Renal pelvis (tissue), 12 donors: ENCODE data around the gene DMRTC1. TPM values are rescaled to one million over a fixed set of nuclear protein-coding genes. Genes with fewer than 3 reads are reported as not detected.
"Not testable (repeated sequence)": the region's sequence is repeated elsewhere in the genome, so short reads cannot be mapped to it uniquely, and the experiment has no call there.

Experiments used
- DNase-seq: peaks from one replicate; pipeline ENCODE4 v3.0.0-alpha.2; 2013
- long read RNA-seq, 16 experiments: transcript quantifications; one replicate each; lab custom pipeline, GENCODE V29; 2026
- polyA plus RNA-seq, 3 donors: library from polyadenylated mRNA; unstranded; fragments of 120-200 nt; gene quantifications; one replicate each; pipeline ENCODE4 v1.2.1, GENCODE V29; 2013; ENCODE audit not compliant: insufficient read length in 3 of 3

Gene DMRTC1
- 1 to 10 TPM in 1 of 3 donors, under 1 TPM in 2; 0.36 to 1.1 (median 0.55) TPM for polyA plus RNA-seq
- long read RNA-seq, donor 1, result 0 reads
- long read RNA-seq, donor 2, result 0 reads
- long read RNA-seq, donor 3, result 0 reads
- long read RNA-seq, donor 4, result 0 reads
- long read RNA-seq, donor 5, result 0 reads
- long read RNA-seq, donor 6, result 0 reads
- long read RNA-seq, donor 7, partial matches to known transcripts, result 0 of 1 reads
- long read RNA-seq, donor 7, other reads (novel, unspliced or antisense), result 0 of 1 reads
- long read RNA-seq, donor 8, result 0 reads
- long read RNA-seq, donor 9, result 0 reads
- long read RNA-seq, donor 10, result 0 reads
- long read RNA-seq, donor 11, partial matches to known transcripts, result 0 of 1 reads
- long read RNA-seq, donor 11, other reads (novel, unspliced or antisense), result 0 of 1 reads
- long read RNA-seq, donor 12, partial matches to known transcripts, result 0 of 1 reads
- long read RNA-seq, donor 12, other reads (novel, unspliced or antisense), result 0 of 1 reads
- long read RNA-seq, donor 13, result 0 reads
- long read RNA-seq, donor 14, result 0 reads
- long read RNA-seq, donor 15, result 0 reads
- long read RNA-seq, donor 16, result 0 reads

DNA sequence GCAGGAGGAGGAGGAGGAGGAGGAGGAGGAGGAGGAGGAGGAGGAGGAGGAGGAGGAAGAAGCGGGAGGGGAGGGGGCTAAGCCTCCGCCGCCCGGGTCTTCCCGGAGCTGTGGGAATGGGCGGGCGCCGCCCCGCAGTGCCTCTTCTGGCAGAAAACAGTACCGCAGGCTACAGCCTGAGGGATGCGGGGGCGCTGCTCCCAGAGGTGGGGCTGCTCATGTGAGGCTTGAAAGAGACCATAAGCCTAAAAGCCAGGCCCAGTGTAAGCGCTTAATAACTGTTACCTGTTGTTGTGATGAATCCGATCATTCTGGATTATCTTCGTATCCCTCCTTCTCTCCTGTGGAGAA, at the start of gene DMRTC1:
Gene DMRTC1 (minus strand): TSS at position 19 of the 351 bp plus-strand sequence. CDS start 68,143 bp downstream, outside the sequence.
- DNase-seq, result not testable (repeated sequence)

DNA sequence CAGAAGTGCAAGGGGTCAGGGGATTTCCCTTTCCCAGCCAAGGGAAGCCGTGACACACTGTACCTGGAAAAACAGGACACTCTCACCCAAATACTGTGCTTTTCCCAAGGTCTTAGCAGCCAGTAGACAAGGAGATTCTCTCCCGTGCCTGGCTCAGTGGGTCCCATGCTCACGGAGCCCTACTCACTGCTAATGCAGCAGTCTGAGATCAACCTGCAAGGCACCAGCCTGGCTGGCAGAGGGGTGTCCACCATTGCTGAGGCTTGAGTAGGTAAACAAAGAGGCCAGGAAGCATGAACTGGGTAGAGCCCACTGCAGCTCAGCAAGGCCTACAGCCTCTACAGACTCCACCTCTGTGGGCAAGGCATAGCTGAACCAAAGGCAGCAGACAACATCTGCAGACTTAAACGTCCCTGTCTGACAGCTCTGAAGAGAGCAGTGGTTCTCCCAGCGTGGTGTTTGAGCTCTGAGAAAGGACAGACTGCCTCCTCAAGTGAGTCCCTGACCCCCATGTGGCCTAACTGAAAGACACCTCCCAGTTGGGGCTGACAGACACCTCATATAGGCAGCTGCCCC, 37.3 kb upstream of the DMRTC1 start:
- not testable (repeated sequence) for DNase-seq

- DNase-seq, result not testable (repeated sequence)
Measured at GRCh38 chrX:72974885-72975284, 31.2 kb upstream of the DMRTC1 start.

- DNase-seq, result not testable (repeated sequence)
Measured at GRCh38 chrX:72971859-72972258, 28.2 kb upstream of the DMRTC1 start.

DNA sequence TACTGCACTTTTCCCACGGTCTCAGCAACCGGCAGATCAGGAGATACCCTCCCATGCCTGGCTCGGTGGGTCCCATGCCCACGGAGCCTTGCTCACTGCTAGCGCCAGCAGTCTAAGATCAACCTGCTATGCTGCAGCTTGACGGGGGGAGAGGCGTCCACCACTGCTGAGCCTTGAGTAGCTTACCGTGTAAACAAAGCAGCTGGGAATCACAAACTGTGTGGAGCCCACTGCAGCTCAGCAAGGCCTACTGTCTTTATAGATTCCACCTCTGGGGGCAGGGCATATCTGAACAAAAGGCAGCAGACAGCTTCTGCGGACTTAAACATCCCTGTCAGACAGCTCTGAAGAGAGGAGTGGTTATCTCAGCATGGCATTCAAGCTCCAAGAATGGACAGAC, 16.3 kb upstream of the DMRTC1 start:
- not testable (repeated sequence) for DNase-seq

GRCh38 chrX:72943035-72943818, 410 bp downstream of the DMRTC1 start:
- DNase-seq, result not testable (repeated sequence)

DNA sequence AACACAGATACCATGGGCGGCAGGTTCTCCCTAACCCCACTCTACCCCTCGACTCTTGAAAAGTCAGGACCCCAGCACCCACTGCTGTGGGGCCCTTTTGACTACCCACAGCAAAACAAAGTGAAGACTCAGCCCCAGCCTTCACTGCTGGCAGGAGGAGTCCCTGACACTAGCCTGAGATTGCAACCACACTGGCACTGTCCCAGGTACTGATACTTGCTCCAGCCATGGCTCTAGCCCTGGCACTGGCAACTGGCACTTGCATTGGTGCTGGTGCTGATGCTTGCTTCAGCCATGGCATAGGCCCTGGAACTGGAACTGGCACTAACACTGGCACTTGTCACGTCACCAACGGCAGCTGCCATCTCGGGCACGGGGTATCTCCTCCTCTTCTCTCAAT, 1.4 kb downstream of the DMRTC1 start:
- DNase-seq, result not testable (repeated sequence)

- DNase-seq, result not testable (repeated sequence)
Measured at GRCh38 chrX:72937906-72938305, 5.7 kb downstream of the DMRTC1 start, which contains the start of gene FAM236A. FAM236A (plus strand) TSS chrX:72938206; CDS start chrX:72938263, 57 bp downstream.

DNA sequence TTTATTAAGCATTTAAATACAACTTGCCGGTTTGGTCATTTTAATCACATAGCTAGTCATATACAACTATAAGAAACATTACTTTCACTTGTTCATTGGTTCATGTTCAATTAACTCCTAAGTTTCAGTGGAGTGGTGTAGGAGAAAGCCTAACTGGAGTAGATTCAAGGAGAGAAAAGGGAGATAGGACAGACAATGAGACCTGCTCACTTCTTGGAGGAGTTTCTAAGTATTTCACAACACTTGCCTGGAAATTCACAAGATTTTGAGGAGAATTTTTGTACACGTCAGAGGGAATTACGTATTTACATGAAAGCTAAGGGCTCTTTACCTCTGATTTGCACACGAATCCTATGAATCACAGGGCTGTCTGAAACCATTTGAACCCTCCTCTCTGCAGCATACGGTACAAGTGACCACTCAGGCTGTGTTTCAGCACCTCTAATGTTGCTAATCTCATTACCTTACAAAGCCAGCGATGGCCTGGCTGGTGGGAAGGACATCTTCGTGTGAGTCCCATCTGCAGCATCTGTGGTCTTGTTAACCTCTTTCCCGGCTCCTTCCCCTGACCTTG, 6.7 kb downstream of the DMRTC1 start:
- DNase-seq, result not testable (repeated sequence)

DNA sequence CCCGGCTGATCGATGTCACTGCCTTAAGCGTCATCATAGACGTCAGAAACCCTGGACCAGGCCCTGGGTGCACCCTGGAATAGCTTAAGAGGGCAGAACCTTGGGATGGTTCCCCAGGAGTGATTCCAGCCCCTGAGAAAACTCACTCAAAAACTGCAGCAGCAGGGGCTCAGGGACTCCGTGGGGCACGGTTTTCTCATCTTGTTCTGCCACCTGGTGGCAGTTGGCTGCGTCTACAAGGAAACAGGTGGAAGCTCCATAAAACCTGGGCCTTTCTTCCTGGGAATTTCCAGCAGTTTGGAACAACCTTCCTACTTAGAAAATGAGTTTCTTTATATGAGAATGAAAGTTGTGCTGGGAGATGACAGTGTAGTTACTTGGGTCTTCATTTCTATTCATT, 7.2 kb downstream of the DMRTC1 start:
- DNase-seq, result not testable (repeated sequence)

GRCh38 chrX:72932283-72932682, 11.4 kb downstream of the DMRTC1 start:
- not testable (repeated sequence) for DNase-seq

DNA sequence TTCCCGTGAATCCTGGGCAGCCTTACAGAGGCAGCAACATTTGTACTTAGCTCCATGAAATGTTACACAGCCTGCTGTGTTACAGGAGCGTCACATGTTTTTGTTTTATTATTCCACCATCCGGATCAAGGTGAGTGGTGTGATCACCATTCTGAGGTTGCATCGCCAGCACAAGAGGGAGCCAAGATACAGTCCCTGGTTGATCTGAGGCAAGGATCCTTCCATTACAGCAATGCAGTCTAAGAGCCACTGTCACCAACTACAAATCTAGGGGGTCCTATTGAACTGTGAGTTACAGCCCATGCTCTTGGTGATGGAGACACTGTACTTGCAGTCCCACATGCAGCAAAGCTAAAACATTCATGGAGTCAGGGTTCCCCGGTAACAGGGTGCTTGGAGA, 27.5 kb downstream of the DMRTC1 start:
- not testable (repeated sequence) for DNase-seq

- DNase-seq, result not testable (repeated sequence)
Measured at GRCh38 chrX:72912315-72912714, 31.3 kb downstream of the DMRTC1 start, which contains the start of gene FAM236C. FAM236C (plus strand) TSS chrX:72912615; CDS start chrX:72912715, 100 bp downstream.

DNA sequence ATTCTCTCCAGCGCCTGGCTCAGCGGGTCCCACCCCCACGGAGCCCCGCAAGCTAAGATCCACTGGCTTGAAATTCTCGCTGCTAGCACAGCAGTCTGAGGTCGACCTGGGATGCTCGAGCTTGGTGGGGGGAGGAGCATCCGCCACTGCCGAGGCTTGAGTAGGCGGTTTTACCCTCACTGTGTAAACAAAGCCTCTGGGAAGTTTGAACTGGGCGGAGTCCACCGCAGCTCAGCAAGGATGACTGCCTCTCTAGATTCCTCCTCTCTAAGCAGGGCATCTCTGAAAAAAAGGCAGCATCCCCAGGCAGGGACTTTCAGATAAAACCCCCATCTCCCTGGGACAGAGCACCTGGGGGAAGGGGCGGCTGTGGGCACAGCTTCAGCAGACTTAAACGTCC, 53.9 kb downstream of the DMRTC1 start:
- not testable (repeated sequence) for DNase-seq

DNA sequence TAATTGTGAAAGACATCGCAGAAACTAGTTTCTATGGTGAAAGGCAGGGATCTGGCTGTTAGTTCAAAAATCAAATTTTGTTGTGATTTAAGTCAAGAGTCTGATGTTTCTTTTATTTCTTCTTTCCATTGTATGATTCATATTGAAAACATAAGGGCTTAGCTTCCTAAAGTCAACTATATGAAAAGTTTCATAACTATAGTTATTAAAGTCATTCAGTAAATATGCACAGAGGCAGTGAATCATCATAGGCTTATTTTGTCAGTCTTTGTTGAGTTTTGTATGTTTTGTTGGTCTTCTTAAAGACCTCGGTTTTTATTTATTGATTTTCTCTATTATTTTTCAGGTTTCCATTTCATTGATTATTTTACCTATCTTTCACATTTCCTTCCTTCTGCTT, 60.7 kb downstream of the DMRTC1 start:
- not testable (repeated sequence) for DNase-seq

DNA sequence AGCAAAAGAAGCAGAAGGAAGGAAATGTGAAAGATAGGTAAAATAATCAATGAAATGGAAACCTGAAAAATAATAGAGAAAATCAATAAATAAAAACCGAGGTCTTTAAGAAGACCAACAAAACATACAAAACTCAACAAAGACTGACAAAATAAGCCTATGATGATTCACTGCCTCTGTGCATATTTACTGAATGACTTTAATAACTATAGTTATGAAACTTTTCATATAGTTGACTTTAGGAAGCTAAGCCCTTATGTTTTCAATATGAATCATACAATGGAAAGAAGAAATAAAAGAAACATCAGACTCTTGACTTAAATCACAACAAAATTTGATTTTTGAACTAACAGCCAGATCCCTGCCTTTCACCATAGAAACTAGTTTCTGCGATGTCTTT, 106.1 kb downstream of the DMRTC1 start:
- DNase-seq, result not testable (repeated sequence)

DNA sequence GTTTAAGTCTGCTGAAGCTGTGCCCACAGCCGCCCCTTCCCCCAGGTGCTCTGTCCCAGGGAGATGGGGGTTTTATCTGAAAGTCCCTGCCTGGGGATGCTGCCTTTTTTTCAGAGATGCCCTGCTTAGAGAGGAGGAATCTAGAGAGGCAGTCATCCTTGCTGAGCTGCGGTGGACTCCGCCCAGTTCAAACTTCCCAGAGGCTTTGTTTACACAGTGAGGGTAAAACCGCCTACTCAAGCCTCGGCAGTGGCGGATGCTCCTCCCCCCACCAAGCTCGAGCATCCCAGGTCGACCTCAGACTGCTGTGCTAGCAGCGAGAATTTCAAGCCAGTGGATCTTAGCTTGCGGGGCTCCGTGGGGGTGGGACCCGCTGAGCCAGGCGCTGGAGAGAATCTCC, 112.9 kb downstream of the DMRTC1 start:
- DNase-seq, result not testable (repeated sequence)
